Stomach smooth muscle (tissue), 2 donors: ENCODE measurements around the gene RASSF7.

Source experiments
- H3K27ac ChIP-seq: one replicate; pipeline ENCODE4 v1.7.0; 2013; ENCODE audit warnings: mild to moderate bottlenecking, low read length, inconsistent platforms
- H3K27me3 ChIP-seq, 2 donors: one replicate each; pipeline ENCODE4 v1.7.0; 2013; ENCODE audit warnings: low read length in 2 of 2; ENCODE audit not compliant: insufficient read depth in 2 of 2, control insufficient read depth in 1 of 2
- H3K36me3 ChIP-seq, 2 donors: one replicate each; pipeline ENCODE4 v1.7.0; 2013; ENCODE audit warnings: low read length in 2 of 2; ENCODE audit not compliant: control insufficient read depth in 2 of 2, insufficient read depth in 2 of 2
- H3K4me1 ChIP-seq: one replicate; pipeline ENCODE4 v1.7.0; 2013; ENCODE audit warnings: low read length; ENCODE audit not compliant: control insufficient read depth, insufficient read depth
- H3K4me3 ChIP-seq, 2 donors: one replicate each; pipeline ENCODE4 v1.7.0; 2013; ENCODE audit warnings: low read length in 2 of 2
- H3K9ac ChIP-seq, 2 donors: one replicate each; pipeline ENCODE4 v1.7.0; 2013; ENCODE audit warnings: low read length in 2 of 2, mild to moderate bottlenecking in 1 of 2
- H3K9me3 ChIP-seq, 2 donors: one replicate each; pipeline ENCODE4 v1.7.0; 2013; ENCODE audit warnings: low read length in 2 of 2; ENCODE audit not compliant: control insufficient read depth in 2 of 2
- donor health status: healthy.
- donor health status: Pancreatic carcinoma.

The RASSF7 gene

GRCh38 chr11:526192-526591 is 34.6 kb upstream of the RASSF7 start:
- Histone ChIP-seq H3K27me3 (no peaks in the 10 kb centered on the region), H3K9me3 (no peaks in the 10 kb centered on the region), H3K27ac (no peak overlapping the region), H3K36me3 (no peaks in the 10 kb centered on the region), H3K9ac (no peak overlapping the region), H3K4me3 (no peak overlapping the region), H3K4me1 (no peaks in the 10 kb centered on the region)

- Histone ChIP-seq H3K36me3 (peaks cover 0 to 9% of the 10 kb centered on the region in 2 donors), H3K27me3 (no peaks in the 10 kb centered on the region), H3K9ac (no peak overlapping the region)
These were observed 32.5 kb upstream of the RASSF7 start for GRCh38 chr11:528166-528814.

GRCh38 chr11:528815-529727 is 31.7 kb upstream of the RASSF7 start:
- peaks cover 0 to 12% of the 10 kb centered on the region in 2 donors for H3K36me3 ChIP-seq
- H3K27ac ChIP-seq: no peak overlapping the region
- no peak overlapping the region for H3K4me3 ChIP-seq
- peaks cover 7% of the 10 kb centered on the region for H3K4me1 ChIP-seq
- H3K27me3 ChIP-seq: no peaks in the 10 kb centered on the region
- no peak overlapping the region for H3K9ac ChIP-seq
- no peaks in the 10 kb centered on the region for H3K9me3 ChIP-seq

More at GRCh38 chr11:528166-528814, 32.5 kb upstream of the RASSF7 start:
- no peak overlapping the region for H3K4me3 ChIP-seq
- no peaks in the 10 kb centered on the region for H3K9me3 ChIP-seq
- H3K4me1 ChIP-seq: no peaks in the 10 kb centered on the region
- H3K27ac ChIP-seq: no peak overlapping the region

GRCh38 chr11:529728-530411 is 30.9 kb upstream of the RASSF7 start:
- peaks cover 14% of the 10 kb centered on the region for H3K4me1 ChIP-seq
- no peak overlapping the region for H3K27ac ChIP-seq
- no peak overlapping the region for H3K4me3 ChIP-seq
- H3K9ac ChIP-seq: no peak overlapping the region
- peaks cover 0 to 12% of the 10 kb centered on the region in 2 donors for H3K36me3 ChIP-seq
- no peaks in the 10 kb centered on the region for H3K27me3 ChIP-seq
- H3K9me3 ChIP-seq: no peaks in the 10 kb centered on the region

DNA sequence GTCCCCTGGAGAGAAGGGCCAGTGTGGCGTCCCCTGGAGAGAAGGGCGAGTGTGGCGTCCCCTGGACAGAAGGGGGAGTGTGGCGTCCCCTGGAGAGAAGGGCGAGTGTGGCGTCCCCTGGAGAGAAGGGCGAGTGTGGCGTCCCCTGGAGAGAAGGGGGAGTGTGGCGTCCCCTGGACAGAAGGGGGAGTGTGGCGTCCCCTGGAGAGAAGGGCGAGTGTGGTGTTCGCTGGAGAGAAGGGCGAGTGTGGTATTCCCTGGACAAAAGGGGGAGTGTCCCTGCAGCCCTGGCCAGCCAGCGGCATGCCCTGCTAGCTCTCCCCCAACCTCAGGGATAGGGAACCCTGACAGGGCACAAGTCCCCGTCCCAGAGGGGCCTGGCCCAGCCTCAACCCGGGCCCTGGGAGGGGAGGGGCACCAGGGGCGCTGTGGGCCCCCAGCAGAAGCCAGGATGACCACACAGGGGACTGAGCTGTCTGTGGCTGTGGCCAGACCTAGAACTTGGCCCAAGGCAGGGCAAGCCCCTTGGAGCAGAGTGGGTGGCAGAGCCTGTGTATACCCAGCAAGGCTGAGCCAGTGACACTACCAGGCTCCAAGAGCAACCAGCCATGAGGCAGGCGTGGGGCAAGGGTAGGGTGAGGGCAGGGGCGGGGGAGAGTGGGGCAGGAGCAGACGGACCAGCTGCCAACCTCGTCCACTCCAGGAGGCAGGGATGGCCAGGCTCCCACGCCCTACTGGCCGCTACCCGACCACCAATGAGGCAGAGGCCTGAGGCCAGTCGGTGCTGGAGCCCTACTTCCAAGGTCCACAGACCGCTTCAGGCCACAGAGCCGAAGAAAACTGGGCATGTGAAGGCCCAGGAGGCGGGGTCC is 29.6 kb upstream of the RASSF7 start:
- Histone ChIP-seq H3K4me1 (peaks cover 18% of the 10 kb centered on the region), H3K27me3 (peaks cover 0 to 2% of the 10 kb centered on the region in 2 donors), H3K36me3 (peaks cover 0 to 12% of the 10 kb centered on the region in 2 donors)

GRCh38 chr11:531919-532526 is 28.7 kb upstream of the RASSF7 start:
- no peak overlapping the region for H3K27ac ChIP-seq
- H3K9me3 ChIP-seq: no peaks in the 10 kb centered on the region
- no peak overlapping the region for H3K9ac ChIP-seq
- peaks cover 22% of the 10 kb centered on the region for H3K4me1 ChIP-seq
- H3K27me3 ChIP-seq: peaks cover 0 to 10% of the 10 kb centered on the region in 2 donors
- no peak overlapping the region for H3K4me3 ChIP-seq
- peaks cover 0 to 12% of the 10 kb centered on the region in 2 donors for H3K36me3 ChIP-seq

More for the DNA sequence above, 29.6 kb upstream of the RASSF7 start:
- no peak overlapping the region for H3K4me3 ChIP-seq
- H3K9me3 ChIP-seq: no peaks in the 10 kb centered on the region
- no peak overlapping the region for H3K9ac ChIP-seq
- H3K27ac ChIP-seq: no peak overlapping the region

GRCh38 chr11:532527-532985 is 28.2 kb upstream of the RASSF7 start:
- H3K27me3 ChIP-seq: peaks cover 2 to 15% of the 10 kb centered on the region in 2 donors
- H3K9me3 ChIP-seq: no peaks in the 10 kb centered on the region
- H3K4me1 ChIP-seq: peaks cover 27% of the 10 kb centered on the region
- H3K27ac ChIP-seq: no peak overlapping the region
- H3K36me3 ChIP-seq: peaks cover 0 to 12% of the 10 kb centered on the region in 2 donors
- no peak overlapping the region for H3K9ac ChIP-seq
- no peak overlapping the region for H3K4me3 ChIP-seq

DNA sequence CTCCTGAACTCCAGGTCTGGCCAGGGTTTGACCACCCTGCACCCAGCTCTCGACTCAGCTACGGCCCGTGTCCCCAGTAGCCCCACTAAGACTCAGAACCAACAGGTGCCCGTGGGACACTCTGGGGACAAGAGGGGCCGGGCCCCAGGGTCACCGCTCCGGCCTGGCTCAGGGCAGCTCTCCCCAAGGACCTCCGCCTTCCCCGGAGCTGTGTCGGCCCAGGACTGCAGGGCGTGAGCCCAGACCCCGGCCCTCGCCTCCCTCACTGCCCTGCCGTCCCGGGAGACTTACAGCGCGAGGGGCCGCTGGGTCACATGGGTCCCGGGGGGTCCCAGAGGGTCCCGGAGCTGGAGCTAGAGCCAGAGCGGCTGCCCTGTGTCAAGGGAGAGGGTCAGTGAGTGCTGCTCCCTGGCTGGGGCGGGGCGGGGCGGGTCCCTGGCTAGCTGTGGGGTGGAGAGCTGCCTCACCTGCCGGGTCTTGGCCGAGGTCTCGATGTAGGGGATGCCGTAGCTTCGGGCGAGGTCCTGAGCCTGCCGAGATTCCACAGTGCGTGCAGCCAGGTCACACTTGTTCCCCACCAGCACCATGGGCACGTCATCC is 27.7 kb upstream of the RASSF7 start:
- no peak overlapping the region for H3K4me3 ChIP-seq
- H3K9me3 ChIP-seq: no peaks in the 10 kb centered on the region
- H3K4me1 ChIP-seq: peaks cover 30% of the 10 kb centered on the region
- no peak overlapping the region for H3K9ac ChIP-seq
- peaks cover 0 to 12% of the 10 kb centered on the region in 2 donors for H3K36me3 ChIP-seq
- H3K27ac ChIP-seq: no peak overlapping the region
- H3K27me3 ChIP-seq: peaks cover 2 to 20% of the 10 kb centered on the region in 2 donors

GRCh38 chr11:533586-534395 is 27.0 kb upstream of the RASSF7 start:
- peaks cover 0 to 12% of the 10 kb centered on the region in 2 donors for H3K36me3 ChIP-seq
- peaks cover 30% of the 10 kb centered on the region for H3K4me1 ChIP-seq
- H3K27me3 ChIP-seq: peaks cover 2 to 27% of the 10 kb centered on the region in 2 donors
- H3K9ac ChIP-seq: peak overlapping the region in 1 of 2 donors; percentile 29
- no peak overlapping the region for H3K27ac ChIP-seq
- H3K9me3 ChIP-seq: no peaks in the 10 kb centered on the region
- H3K4me3 ChIP-seq: peak overlapping the region in 1 of 2 donors; percentile 83
